NCI-H2107 treated with DMSO at 0.1 percent for 48 hours (cell line): ENCODE data around the gene FBXO34.
"Not testable (repeated sequence)": the region's sequence is repeated elsewhere in the genome, so short reads cannot be mapped to it uniquely, and the experiment has no call there.

Experiments used
- DNase-seq: peaks from one replicate; lab custom pipeline; 2025; ENCODE audit not compliant: unreplicated experiment; lab: John Stamatoyannopoulos, UW

FBXO34 gene

GRCh38 chr14:55344582-55345163, 73.5 kb downstream of the FBXO34 start:
- DNase-seq: not testable (repeated sequence)

DNA sequence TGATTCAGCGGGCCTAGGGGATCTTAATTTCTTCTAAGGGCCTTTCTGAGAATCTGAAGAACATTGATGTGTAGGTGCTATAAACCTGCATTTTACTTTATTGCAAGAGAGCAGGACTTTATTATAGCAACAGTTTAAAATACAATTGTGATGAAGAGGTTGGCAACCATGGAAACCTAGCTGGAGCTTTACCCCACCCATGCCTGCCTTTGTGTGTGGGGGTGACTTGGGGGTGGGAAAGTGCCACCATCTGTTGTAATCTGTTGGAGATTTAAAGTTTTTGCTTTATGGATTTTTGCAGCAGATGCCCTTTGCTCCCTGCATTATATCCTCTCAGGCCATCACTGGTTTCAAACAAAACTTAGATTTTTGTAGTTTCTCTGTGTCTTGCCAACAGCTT, 75.8 kb downstream of the FBXO34 start:
- DNase-seq: no peak

GRCh38 chr14:55347748-55348147, 76.5 kb downstream of the FBXO34 start:
- no peak for DNase-seq

GRCh38 chr14:55348766-55349453, 77.7 kb downstream of the FBXO34 start:
- no peak for DNase-seq

DNA sequence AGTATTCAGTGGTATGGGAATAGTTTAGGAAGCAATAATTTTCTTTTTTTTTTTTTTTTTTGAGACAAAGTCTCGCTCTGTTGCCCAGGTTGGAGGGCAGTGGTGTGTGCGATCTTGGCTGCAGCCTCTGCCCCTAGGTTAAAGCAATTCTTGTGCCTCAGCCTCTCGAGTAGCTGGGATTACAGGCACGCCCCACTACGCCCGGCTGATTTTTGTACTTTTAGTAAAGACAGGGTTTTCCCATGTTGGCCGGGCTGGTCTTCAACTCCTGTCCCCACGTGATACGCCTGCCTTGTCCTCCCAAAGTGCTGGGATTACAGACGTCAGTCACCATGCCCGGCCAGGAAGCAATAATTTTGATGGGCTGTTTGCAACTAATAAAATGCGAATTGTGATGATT, 78.3 kb downstream of the FBXO34 start:
- DNase-seq: no peak

DNA sequence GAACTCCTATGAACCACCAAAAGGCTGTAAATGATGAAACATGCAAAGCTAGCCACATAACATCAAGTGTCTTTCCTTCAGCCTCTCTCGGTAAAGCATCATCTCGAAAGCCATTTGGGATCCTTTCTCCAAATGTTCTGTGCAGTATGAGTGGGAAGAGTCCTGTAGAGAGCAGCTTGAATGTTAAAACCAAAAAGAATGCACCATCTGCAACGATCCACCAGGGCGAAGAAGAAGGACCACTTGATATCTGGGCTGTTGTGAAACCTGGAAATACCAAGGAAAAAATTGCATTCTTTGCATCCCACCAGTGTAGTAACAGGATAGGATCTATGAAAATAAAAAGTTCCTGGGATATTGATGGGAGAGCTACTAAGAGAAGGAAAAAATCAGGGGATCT, 79.2 kb downstream of the FBXO34 start:
- no peak for DNase-seq

GRCh38 chr14:55351111-55351510, 79.9 kb downstream of the FBXO34 start:
- DNase-seq: no peak

- DNase-seq: no peak
These were observed 81.0 kb downstream of the FBXO34 start for GRCh38 chr14:55352201-55352600.

GRCh38 chr14:55353686-55354467, 82.7 kb downstream of the FBXO34 start:
- DNase-seq: no peak

DNA sequence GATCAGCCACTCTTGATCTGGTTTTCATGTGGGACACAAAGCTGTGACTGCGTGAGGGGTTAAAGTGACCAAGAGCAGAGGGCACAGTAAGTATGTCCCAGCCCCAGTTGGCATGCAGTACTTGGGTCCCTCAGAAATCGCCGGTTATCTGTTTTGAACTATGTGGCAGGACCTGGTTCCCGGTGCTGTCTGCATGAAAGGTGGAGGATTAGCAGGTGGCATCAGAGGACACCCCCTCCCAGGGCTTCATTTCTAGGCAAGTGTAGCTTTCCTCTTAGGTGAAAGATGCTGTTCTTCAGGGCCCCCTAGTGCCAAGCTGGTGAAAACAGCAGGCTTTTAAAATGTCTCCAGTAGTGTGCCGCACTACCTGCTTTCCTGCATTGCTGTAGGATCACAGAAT, 83.3 kb downstream of the FBXO34 start:
- DNase-seq: peak; percentile 90

DNA sequence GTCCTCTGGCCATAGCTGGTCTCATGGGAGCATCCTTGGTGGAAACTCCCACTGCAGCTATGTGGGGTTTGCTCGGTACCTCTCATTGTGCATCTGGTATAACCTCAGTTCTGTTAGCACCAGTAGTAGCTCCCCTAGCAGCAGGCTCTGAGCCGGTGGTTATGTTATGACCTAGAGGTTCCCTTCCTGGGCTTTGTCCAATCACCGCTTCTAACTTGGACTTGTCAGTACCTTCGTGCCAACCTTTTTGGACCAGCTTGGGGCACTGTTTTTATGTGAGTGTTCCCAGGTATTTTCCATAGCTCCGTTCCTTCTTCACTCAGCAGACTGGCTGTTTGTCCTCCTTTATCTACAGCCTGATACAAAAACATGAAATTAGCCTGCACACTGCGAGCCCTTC, 84.7 kb downstream of the FBXO34 start:
- DNase-seq: no peak

GRCh38 chr14:55356913-55357312, 85.7 kb downstream of the FBXO34 start:
- no peak for DNase-seq

DNA sequence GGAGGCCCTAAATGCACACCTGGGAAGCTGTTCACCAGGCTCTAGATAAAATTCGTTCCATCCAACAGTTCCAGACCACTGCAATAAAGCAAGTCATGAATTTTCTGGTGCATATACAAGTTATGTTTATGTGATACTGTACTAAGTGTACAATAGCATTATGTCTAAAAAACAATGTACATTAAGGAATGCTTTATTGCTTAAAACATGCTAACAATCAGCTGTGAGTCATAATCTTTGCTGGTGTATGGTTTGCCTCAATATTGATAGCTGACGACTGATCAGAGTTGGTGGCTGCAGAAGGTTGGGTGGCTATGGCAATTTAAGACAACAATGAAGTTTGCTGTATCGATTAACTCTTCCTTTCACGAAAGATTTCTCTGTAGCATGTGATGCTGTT, 88.1 kb downstream of the FBXO34 start:
- DNase-seq: no peak

- no peak for DNase-seq
These were observed 90.0 kb downstream of the FBXO34 start for GRCh38 chr14:55361190-55361589.

GRCh38 chr14:55366271-55366670, 95.0 kb downstream of the FBXO34 start:
- no peak for DNase-seq

GRCh38 chr14:55370883-55371455, 99.7 kb downstream of the FBXO34 start:
- DNase-seq: no peak

- no peak for DNase-seq
These were observed 101.2 kb downstream of the FBXO34 start for GRCh38 chr14:55372423-55372822.

GRCh38 chr14:55372825-55373224, 101.6 kb downstream of the FBXO34 start:
- DNase-seq: no peak

GRCh38 chr14:55373784-55374705, 102.8 kb downstream of the FBXO34 start:
- no peak for DNase-seq

DNA sequence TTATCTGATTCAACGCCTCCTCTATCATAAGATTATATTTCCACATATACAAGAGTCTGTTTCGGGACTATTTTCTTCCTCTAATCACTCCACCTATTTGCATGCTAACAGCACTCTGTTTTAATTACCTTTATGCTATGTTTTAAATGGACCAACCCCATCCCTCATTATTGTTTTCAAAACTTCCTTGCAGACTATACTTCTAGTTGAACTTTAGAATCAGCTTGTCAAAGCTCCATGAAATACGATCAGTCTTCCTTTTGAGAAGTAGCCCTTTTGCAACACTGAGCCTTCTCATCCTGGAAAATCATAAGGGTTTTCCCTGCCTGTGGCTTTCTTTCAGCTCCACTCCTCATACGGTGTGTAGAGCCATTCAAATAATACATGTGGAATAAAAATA, 103.5 kb downstream of the FBXO34 start:
- no peak for DNase-seq

GRCh38 chr14:55377236-55377635, 106.0 kb downstream of the FBXO34 start:
- no peak for DNase-seq
